HepG2 (cell line): Measurements from ENCODE around the gene SCMH1. TPM values are rescaled to one million over a fixed set of nuclear protein-coding genes. Genes with fewer than 3 reads are reported as not detected.

Experiments
- BRD4 ChIP-seq: sonication (generic); formaldehyde crosslinking; IDR thresholded peaks from 2 replicates; pipeline ENCODE4 v1.4.0; 2020; ENCODE audit warnings: missing genetic modification reagents
- BRF2 ChIP-seq: sonication (generic); formaldehyde crosslinking; IDR thresholded peaks from 2 replicates; pipeline ENCODE4 v1.8.1; 2022; ENCODE audit warnings: mild to moderate bottlenecking, missing genetic modification reagents
- CREBL2 ChIP-seq: sonication (generic); formaldehyde crosslinking; IDR thresholded peaks from 2 replicates; pipeline ENCODE4 v1.8.1; 2023; ENCODE audit warnings: missing genetic modification reagents, mild to moderate bottlenecking, borderline replicate concordance
- EHMT2 ChIP-seq: fragments of 200-600 bp; sonication (generic); IDR thresholded peaks from 2 replicates; pipeline ENCODE4 v1.7.0; 2017; ENCODE audit warnings: antibody characterized with exemption, low read depth, low read length, borderline replicate concordance
- MAX ChIP-seq: IDR thresholded peaks from 2 replicates; pipeline ENCODE4 v1.6.1; 2012; ENCODE audit warnings: inconsistent platforms
- MYNN ChIP-seq: sonication (generic); formaldehyde crosslinking; IDR thresholded peaks from 2 replicates; pipeline ENCODE4 v1.4.0; 2020; ENCODE audit warnings: mild to moderate bottlenecking, low read depth, missing genetic modification reagents
- NR2F6 ChIP-seq, 2 experiments: IDR thresholded peaks; 2 replicates each; pipeline ENCODE4 v1.6.1; 2016; ENCODE audit warnings: antibody characterized with exemption in 1 of 2, mild to moderate bottlenecking in 1 of 2
- PRPF4 ChIP-seq: fragments of 200-400 bp; formaldehyde crosslinking; IDR thresholded peaks from 2 replicates; pipeline ENCODE4 v1.6.1; 2016; ENCODE audit warnings: low read length, low read depth; ENCODE audit not compliant: poor library complexity, severe bottlenecking
- RCOR2 ChIP-seq: IDR thresholded peaks from 2 replicates; pipeline ENCODE4 v1.6.1; 2016; ENCODE audit warnings: missing biosample characterization, missing genetic modification reagents
- SPEN ChIP-seq: sonication (generic); formaldehyde crosslinking; IDR thresholded peaks from 2 replicates; pipeline ENCODE4 v1.5.1; 2020; ENCODE audit warnings: low read depth, mild to moderate bottlenecking, missing genetic modification reagents
- SRF ChIP-seq: IDR thresholded peaks from 2 replicates; pipeline ENCODE4 v1.6.1; 2011; ENCODE audit warnings: mild to moderate bottlenecking, low read depth, low read length, moderate library complexity
- TERF1 ChIP-seq: sonication (generic); formaldehyde crosslinking; IDR thresholded peaks from 2 replicates; pipeline ENCODE4 v1.8.0; 2022; ENCODE audit warnings: mild to moderate bottlenecking, missing genetic modification reagents, moderate library complexity
- ZBTB26 ChIP-seq: IDR thresholded peaks from 2 replicates; pipeline ENCODE4 v1.6.1; 2016; ENCODE audit warnings: missing compliant biosample characterization, missing genetic modification reagents, borderline replicate concordance
- ZNF124 ChIP-seq: sonication (generic); formaldehyde crosslinking; IDR thresholded peaks from 2 replicates; pipeline ENCODE4 v1.4.0; 2020; ENCODE audit warnings: missing genetic modification reagents
- ZNF232 ChIP-seq: sonication (generic); formaldehyde crosslinking; IDR thresholded peaks from 2 replicates; pipeline ENCODE4 v1.4.0; 2020; ENCODE audit warnings: missing genetic modification reagents, borderline replicate concordance
- ZNF30 ChIP-seq: sonication (generic); formaldehyde crosslinking; IDR thresholded peaks from 2 replicates; pipeline ENCODE4 v1.5.0; 2020; ENCODE audit warnings: mild to moderate bottlenecking, missing genetic modification reagents
- ZNF33A ChIP-seq: sonication (generic); formaldehyde crosslinking; IDR thresholded peaks from 2 replicates; pipeline ENCODE4 v1.5.1; 2020; ENCODE audit warnings: missing genetic modification reagents, mild to moderate bottlenecking, moderate library complexity, borderline replicate concordance
- ZNF343 ChIP-seq: sonication (generic); formaldehyde crosslinking; IDR thresholded peaks from 2 replicates; pipeline ENCODE4 v1.4.0; 2020; ENCODE audit warnings: mild to moderate bottlenecking, missing genetic modification reagents
- ZNF446 ChIP-seq: sonication (generic); formaldehyde crosslinking; IDR thresholded peaks from 2 replicates; pipeline ENCODE4 v1.5.0; 2020; ENCODE audit warnings: mild to moderate bottlenecking, missing genetic modification reagents
- ZNF546 ChIP-seq: sonication (generic); formaldehyde crosslinking; conservative IDR thresholded peaks from 2 replicates; pipeline ENCODE4 v1.8.1; 2023; ENCODE audit warnings: mild to moderate bottlenecking, missing genetic modification reagents
- ZNF7 ChIP-seq: IDR thresholded peaks from 2 replicates; pipeline ENCODE4 v1.6.1; 2016; ENCODE audit warnings: missing biosample characterization, missing genetic modification reagents
- polyA plus RNA-seq, 8 experiments: library from polyadenylated mRNA; depleted of rRNA in 3 of 8; stranded (reverse) in 7 of 8; unstranded in 1 of 8; fragments of >200 nt; fragmentation: Illumina TruSeq in 4 of 8; extraction: Trizol in 4 of 8; gene quantifications; 2 replicates each; pipeline versions ENCODE4 v1.2.1 to v1.2.3, GENCODE V29; 2011 to 2016; ENCODE audit warnings: low read depth in 4 of 8, missing spikeins in 1 of 8, mixed read lengths in 1 of 8; ENCODE audit not compliant: insufficient read depth in 1 of 8
- total RNA-seq, 5 experiments: library from RNA; depleted of rRNA; stranded (reverse); fragments of >200 nt; fragmentation: Illumina TruSeq; extraction: Trizol; gene quantifications; 2 replicates each; pipeline ENCODE4 v1.2.3, GENCODE V29; 2016; ENCODE audit warnings: low read depth in 1 of 5
- TF ChIP-seq, protein P1 (sequence below): sonication (generic); formaldehyde crosslinking; conservative IDR thresholded peaks from 2 replicates; pipeline ENCODE4 v1.8.0; 2022; ENCODE audit warnings: mild to moderate bottlenecking, moderate library complexity, missing genetic modification reagents
- TF ChIP-seq, protein P2 (sequence below): sonication (generic); formaldehyde crosslinking; IDR thresholded peaks from 2 replicates; pipeline ENCODE4 v1.4.0; 2020; ENCODE audit warnings: mild to moderate bottlenecking, missing genetic modification reagents

Gene SCMH1
- total and polyA plus RNA-seq, 2 of the 13 experiments (the other 11 are each of a cell fraction or from before 2014, with no cell fraction given), result 41.8 to 52.6 TPM

DNA sequence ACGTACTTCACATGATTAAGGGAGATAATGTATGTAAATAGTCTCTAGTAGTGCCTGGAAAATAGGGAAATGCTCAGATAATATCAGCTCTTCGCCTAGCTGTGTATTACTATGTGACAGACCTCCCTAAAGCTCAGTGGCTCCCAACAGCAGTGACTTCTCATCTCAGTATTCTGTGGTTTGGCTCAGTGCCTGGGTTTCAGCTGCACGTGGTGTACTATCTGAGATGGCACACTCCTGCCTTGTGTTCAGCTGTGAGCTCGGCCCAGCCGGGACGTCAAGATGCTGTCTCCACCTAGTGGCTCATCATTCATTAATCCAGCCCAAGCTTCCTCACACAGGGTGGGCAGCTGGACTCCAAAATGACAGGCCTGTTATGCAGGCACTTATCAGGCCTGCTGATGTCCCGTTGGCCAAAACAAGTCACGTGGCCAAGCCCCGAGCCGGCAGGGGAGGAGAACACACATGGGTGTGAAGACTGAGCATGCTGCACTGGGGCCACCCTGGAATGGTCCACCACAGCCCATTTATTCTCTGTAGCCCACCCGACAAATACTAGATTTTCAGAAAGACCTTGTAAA, 238.4 kb downstream of the SCMH1 start (continued):
- TF ChIP-seq ZBTB26 (CRISPR knock-in tag) (no peak), EHMT2 (no peak), ZNF232 (CRISPR knock-in tag) (no peak), ZNF343 (CRISPR knock-in tag) (no peak), ZNF546 (no peak), ZNF33A (no peak), BRD4 (CRISPR knock-in tag) (no peak), ZNF30 (CRISPR knock-in tag) (no peak), MYNN (CRISPR knock-in tag) (no peak), ZNF124 (no peak), NR2F6 (IDR thresholded peaks at IDR 0.05) (no peak), NR2F6 (CRISPR knock-in tag; IDR thresholded peaks at IDR 0.05) (0 out of 2 replicates have a peak, but pooled peaks have one; percentile 21), ZNF446 (CRISPR knock-in tag) (no peak), BRF2 (no peak), SRF (no peak), ZNF7 (no peak), PRPF4 (no peak), SPEN (CRISPR knock-in tag) (no peak), TERF1 (no peak), RCOR2 (CRISPR knock-in tag) (no peak), MAX (peak; percentile 81), CREBL2 (CRISPR knock-in tag) (no peak)
- TF ChIP-seq, protein P1, sequence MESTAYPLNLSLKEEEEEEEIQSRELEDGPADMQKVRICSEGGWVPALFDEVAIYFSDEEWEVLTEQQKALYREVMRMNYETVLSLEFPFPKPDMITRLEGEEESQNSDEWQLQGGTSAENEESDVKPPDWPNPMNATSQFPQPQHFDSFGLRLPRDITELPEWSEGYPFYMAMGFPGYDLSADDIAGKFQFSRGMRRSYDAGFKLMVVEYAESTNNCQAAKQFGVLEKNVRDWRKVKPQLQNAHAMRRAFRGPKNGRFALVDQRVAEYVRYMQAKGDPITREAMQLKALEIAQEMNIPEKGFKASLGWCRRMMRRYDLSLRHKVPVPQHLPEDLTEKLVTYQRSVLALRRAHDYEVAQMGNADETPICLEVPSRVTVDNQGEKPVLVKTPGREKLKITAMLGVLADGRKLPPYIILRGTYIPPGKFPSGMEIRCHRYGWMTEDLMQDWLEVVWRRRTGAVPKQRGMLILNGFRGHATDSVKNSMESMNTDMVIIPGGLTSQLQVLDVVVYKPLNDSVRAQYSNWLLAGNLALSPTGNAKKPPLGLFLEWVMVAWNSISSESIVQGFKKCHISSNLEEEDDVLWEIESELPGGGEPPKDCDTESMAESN (CRISPR knock-in tag), result no peak
- TF ChIP-seq, protein P2, sequence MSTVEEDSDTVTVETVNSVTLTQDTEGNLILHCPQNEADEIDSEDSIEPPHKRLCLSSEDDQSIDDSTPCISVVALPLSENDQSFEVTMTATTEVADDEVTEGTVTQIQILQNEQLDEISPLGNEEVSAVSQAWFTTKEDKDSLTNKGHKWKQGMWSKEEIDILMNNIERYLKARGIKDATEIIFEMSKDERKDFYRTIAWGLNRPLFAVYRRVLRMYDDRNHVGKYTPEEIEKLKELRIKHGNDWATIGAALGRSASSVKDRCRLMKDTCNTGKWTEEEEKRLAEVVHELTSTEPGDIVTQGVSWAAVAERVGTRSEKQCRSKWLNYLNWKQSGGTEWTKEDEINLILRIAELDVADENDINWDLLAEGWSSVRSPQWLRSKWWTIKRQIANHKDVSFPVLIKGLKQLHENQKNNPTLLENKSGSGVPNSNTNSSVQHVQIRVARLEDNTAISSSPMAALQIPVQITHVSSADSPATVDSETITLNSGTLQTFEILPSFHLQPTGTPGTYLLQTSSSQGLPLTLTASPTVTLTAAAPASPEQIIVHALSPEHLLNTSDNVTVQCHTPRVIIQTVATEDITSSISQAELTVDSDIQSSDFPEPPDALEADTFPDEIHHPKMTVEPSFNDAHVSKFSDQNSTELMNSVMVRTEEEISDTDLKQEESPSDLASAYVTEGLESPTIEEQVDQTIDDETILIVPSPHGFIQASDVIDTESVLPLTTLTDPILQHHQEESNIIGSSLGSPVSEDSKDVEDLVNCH (CRISPR knock-in tag), result no peak
